SK-N-SH treated with all-trans-retinoic acid at 6 μM for 48 hours (cell line): ENCODE results near the gene FAHD1.

ENCODE experiments used
- ATAC-seq: fragments of 200-7000 bp; cut with Tn5 transposase; 3 replicates; pipeline ENCODE4 v1.9.1; 2020; ENCODE audit warnings: mild to moderate bottlenecking, moderate library complexity
- BACH2 ChIP-seq: fragments of 250-450 bp; sonication (Bioruptor Pico); IDR thresholded peaks from 2 replicates; pipeline ENCODE4 v1.9.0; 2021; ENCODE audit warnings: mild to moderate bottlenecking, borderline replicate concordance
- CSDC2 ChIP-seq: fragments of 250-450 bp; sonication (Bioruptor Pico); IDR thresholded peaks from 2 replicates; pipeline ENCODE4 v1.5.0; 2020; ENCODE audit warnings: mild to moderate bottlenecking, moderate library complexity
- ESRRG ChIP-seq: fragments of 250-450 bp; sonication (Bioruptor Pico); IDR thresholded peaks from 2 replicates; pipeline ENCODE4 v1.6.1; 2021; ENCODE audit warnings: mild to moderate bottlenecking
- GLIS3 ChIP-seq: fragments of 250-450 bp; sonication (Bioruptor Pico); IDR thresholded peaks from 2 replicates; pipeline ENCODE4 v1.5.0; 2020; ENCODE audit warnings: mild to moderate bottlenecking, moderate library complexity
- ISL1 ChIP-seq: fragments of 250-450 bp; sonication (Bioruptor Pico); IDR thresholded peaks from 2 replicates; pipeline ENCODE4 v2.1.2; 2022; ENCODE audit warnings: mild to moderate bottlenecking, moderate library complexity
- PPARA ChIP-seq: fragments of 250-450 bp; sonication (Bioruptor Pico); IDR thresholded peaks from 2 replicates; pipeline ENCODE4 v1.5.0; 2020; ENCODE audit warnings: mild to moderate bottlenecking, borderline replicate concordance
- RARB ChIP-seq: fragments of 250-450 bp; sonication (Bioruptor Pico); IDR thresholded peaks from 2 replicates; pipeline ENCODE4 v1.8.0; 2021; ENCODE audit warnings: mild to moderate bottlenecking, moderate library complexity
- SNAI2 ChIP-seq: fragments of 250-450 bp; sonication (Bioruptor Pico); IDR thresholded peaks from 2 replicates; pipeline ENCODE4 v1.5.0; 2020; ENCODE audit warnings: mild to moderate bottlenecking, moderate library complexity
- TCF4 ChIP-seq: fragments of 250-450 bp; sonication (Bioruptor Pico); IDR thresholded peaks from 2 replicates; pipeline ENCODE4 v1.8.0; 2021; ENCODE audit warnings: mild to moderate bottlenecking, moderate library complexity, borderline replicate concordance
- TOX ChIP-seq: fragments of 250-450 bp; sonication (Bioruptor Pico); IDR thresholded peaks from 2 replicates; pipeline ENCODE4 v1.8.0; 2021; ENCODE audit warnings: mild to moderate bottlenecking, moderate library complexity, borderline replicate concordance
- ZC3H10 ChIP-seq: fragments of 250-450 bp; sonication (Bioruptor Pico); IDR thresholded peaks from 2 replicates; pipeline ENCODE4 v1.5.1; 2021; ENCODE audit warnings: mild to moderate bottlenecking, moderate library complexity
- ZFP3 ChIP-seq: fragments of 250-450 bp; sonication (Bioruptor Pico); IDR thresholded peaks from 2 replicates; pipeline ENCODE4 v1.5.0; 2020; ENCODE audit warnings: mild to moderate bottlenecking, moderate library complexity
- ZFP30 ChIP-seq: fragments of 450-650 bp; formaldehyde crosslinking; IDR thresholded peaks from 2 replicates; pipeline ENCODE4 v1.5.0; 2022; ENCODE audit warnings: mild to moderate bottlenecking, moderate library complexity
- ZNF565 ChIP-seq: fragments of 450-650 bp; formaldehyde crosslinking; conservative IDR thresholded peaks from 2 replicates; pipeline ENCODE4 v1.5.0; 2020; ENCODE audit warnings: low read depth, mild to moderate bottlenecking, moderate library complexity
- ZNF70 ChIP-seq: fragments of 450-650 bp; formaldehyde crosslinking; IDR thresholded peaks from 2 replicates; pipeline ENCODE4 v1.5.0; 2020; ENCODE audit warnings: mild to moderate bottlenecking, moderate library complexity
- ZNF8 ChIP-seq: fragments of 450-650 bp; formaldehyde crosslinking; IDR thresholded peaks from 2 replicates; pipeline ENCODE4 v1.5.0; 2020; ENCODE audit warnings: mild to moderate bottlenecking, moderate library complexity
- TF ChIP-seq, protein P1 (sequence below): fragments of 250-450 bp; sonication (Bioruptor Pico); IDR thresholded peaks from 2 replicates; pipeline ENCODE4 v1.5.1; 2021; ENCODE audit warnings: mild to moderate bottlenecking, moderate library complexity
- TF ChIP-seq, protein P2 (sequence below): fragments of 250-450 bp; sonication (Bioruptor Pico); IDR thresholded peaks from 2 replicates; pipeline ENCODE4 v1.5.0; 2020; ENCODE audit warnings: mild to moderate bottlenecking, moderate library complexity
- TF ChIP-seq, protein P3 (sequence below): fragments of 250-450 bp; sonication (Bioruptor Pico); IDR thresholded peaks from 2 replicates; pipeline ENCODE4 v1.8.0; 2020; ENCODE audit warnings: mild to moderate bottlenecking, moderate library complexity, borderline replicate concordance
- TF ChIP-seq, protein P4 (sequence below): fragments of 250-450 bp; sonication (Bioruptor Pico); IDR thresholded peaks from 2 replicates; pipeline ENCODE4 v1.5.1; 2020; ENCODE audit warnings: low read depth, mild to moderate bottlenecking, moderate library complexity
- TF ChIP-seq, protein P5 (sequence below): fragments of 250-450 bp; sonication (Bioruptor Pico); IDR thresholded peaks from 2 replicates; pipeline ENCODE4 v1.8.0; 2021; ENCODE audit warnings: low read depth, mild to moderate bottlenecking, moderate library complexity, borderline replicate concordance

FAHD1 gene

DNA sequence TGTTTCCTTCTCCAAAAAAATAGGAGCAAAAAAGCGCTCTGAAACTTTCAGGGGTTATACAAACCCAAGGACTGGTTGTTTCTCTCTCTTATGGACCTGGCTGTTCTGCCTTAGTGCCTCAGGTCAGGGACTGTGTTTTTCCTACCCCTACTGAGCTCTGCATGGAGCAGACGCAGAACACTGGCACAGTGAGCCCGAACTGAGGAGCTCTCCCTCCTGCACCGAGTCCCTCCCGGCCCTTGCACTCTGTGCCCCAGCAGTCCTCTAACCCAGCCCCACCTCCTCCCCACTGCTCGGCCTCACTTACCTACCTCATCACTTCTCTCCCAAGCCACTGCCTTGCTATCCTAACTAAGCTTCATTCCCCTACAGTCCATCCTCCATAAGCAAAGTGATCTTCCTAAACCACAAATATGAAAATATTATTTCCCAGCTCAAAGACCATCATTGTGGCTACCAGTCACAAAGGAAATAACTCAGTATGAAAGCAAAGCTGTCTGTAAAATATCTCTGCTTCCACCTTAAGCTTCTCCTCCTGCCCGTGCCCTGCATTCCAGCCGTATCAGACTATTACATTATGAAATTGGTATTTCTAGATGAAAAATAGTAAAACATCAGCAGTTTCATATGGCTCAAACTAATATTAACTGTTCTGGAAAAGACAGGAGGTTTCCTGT is 31.3 kb downstream of the FAHD1 start:
- ATAC-seq = peak; percentile 47; the same call in 2 of the 3 replicates
- no peak for TF ChIP-seq ZNF8
- TF ChIP-seq, protein P1, sequence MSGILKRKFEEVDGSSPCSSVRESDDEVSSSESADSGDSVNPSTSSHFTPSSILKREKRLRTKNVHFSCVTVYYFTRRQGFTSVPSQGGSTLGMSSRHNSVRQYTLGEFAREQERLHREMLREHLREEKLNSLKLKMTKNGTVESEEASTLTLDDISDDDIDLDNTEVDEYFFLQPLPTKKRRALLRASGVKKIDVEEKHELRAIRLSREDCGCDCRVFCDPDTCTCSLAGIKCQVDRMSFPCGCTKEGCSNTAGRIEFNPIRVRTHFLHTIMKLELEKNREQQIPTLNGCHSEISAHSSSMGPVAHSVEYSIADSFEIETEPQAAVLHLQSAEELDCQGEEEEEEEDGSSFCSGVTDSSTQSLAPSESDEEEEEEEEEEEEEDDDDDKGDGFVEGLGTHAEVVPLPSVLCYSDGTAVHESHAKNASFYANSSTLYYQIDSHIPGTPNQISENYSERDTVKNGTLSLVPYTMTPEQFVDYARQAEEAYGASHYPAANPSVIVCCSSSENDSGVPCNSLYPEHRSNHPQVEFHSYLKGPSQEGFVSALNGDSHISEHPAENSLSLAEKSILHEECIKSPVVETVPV (CRISPR knock-in tag) = no peak
- no peak for TF ChIP-seq ZFP3 (CRISPR knock-in tag)
- TF ChIP-seq, protein P2, sequence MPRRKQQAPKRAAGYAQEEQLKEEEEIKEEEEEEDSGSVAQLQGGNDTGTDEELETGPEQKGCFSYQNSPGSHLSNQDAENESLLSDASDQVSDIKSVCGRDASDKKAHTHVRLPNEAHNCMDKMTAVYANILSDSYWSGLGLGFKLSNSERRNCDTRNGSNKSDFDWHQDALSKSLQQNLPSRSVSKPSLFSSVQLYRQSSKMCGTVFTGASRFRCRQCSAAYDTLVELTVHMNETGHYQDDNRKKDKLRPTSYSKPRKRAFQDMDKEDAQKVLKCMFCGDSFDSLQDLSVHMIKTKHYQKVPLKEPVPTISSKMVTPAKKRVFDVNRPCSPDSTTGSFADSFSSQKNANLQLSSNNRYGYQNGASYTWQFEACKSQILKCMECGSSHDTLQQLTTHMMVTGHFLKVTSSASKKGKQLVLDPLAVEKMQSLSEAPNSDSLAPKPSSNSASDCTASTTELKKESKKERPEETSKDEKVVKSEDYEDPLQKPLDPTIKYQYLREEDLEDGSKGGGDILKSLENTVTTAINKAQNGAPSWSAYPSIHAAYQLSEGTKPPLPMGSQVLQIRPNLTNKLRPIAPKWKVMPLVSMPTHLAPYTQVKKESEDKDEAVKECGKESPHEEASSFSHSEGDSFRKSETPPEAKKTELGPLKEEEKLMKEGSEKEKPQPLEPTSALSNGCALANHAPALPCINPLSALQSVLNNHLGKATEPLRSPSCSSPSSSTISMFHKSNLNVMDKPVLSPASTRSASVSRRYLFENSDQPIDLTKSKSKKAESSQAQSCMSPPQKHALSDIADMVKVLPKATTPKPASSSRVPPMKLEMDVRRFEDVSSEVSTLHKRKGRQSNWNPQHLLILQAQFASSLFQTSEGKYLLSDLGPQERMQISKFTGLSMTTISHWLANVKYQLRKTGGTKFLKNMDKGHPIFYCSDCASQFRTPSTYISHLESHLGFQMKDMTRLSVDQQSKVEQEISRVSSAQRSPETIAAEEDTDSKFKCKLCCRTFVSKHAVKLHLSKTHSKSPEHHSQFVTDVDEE (CRISPR knock-in tag) = no peak
- no peak for TF ChIP-seq TOX (CRISPR knock-in tag)
- TF ChIP-seq, protein P3, sequence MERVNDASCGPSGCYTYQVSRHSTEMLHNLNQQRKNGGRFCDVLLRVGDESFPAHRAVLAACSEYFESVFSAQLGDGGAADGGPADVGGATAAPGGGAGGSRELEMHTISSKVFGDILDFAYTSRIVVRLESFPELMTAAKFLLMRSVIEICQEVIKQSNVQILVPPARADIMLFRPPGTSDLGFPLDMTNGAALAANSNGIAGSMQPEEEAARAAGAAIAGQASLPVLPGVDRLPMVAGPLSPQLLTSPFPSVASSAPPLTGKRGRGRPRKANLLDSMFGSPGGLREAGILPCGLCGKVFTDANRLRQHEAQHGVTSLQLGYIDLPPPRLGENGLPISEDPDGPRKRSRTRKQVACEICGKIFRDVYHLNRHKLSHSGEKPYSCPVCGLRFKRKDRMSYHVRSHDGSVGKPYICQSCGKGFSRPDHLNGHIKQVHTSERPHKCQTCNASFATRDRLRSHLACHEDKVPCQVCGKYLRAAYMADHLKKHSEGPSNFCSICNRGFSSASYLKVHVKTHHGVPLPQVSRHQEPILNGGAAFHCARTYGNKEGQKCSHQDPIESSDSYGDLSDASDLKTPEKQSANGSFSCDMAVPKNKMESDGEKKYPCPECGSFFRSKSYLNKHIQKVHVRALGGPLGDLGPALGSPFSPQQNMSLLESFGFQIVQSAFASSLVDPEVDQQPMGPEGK (CRISPR knock-in tag) = no peak
- TF ChIP-seq BACH2 = no peak
- no peak for TF ChIP-seq PPARA
- no peak for TF ChIP-seq ZFP30 (CRISPR knock-in tag)
- TF ChIP-seq, protein P4, sequence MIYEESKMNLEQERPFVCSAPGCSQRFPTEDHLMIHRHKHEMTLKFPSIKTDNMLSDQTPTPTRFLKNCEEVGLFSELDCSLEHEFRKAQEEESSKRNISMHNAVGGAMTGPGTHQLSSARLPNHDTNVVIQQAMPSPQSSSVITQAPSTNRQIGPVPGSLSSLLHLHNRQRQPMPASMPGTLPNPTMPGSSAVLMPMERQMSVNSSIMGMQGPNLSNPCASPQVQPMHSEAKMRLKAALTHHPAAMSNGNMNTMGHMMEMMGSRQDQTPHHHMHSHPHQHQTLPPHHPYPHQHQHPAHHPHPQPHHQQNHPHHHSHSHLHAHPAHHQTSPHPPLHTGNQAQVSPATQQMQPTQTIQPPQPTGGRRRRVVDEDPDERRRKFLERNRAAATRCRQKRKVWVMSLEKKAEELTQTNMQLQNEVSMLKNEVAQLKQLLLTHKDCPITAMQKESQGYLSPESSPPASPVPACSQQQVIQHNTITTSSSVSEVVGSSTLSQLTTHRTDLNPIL = no peak
- no peak for TF ChIP-seq GLIS3 (CRISPR knock-in tag)
- no peak for TF ChIP-seq TCF4
- no peak for TF ChIP-seq ZNF70 (CRISPR knock-in tag)
- no peak for TF ChIP-seq ZNF565 (CRISPR knock-in tag)
- TF ChIP-seq ZC3H10 (CRISPR knock-in tag) = no peak
- TF ChIP-seq CSDC2 (CRISPR knock-in tag) = no peak
- no peak for TF ChIP-seq ISL1 (CRISPR knock-in tag)
- no peak for TF ChIP-seq RARB (CRISPR knock-in tag)

DNA sequence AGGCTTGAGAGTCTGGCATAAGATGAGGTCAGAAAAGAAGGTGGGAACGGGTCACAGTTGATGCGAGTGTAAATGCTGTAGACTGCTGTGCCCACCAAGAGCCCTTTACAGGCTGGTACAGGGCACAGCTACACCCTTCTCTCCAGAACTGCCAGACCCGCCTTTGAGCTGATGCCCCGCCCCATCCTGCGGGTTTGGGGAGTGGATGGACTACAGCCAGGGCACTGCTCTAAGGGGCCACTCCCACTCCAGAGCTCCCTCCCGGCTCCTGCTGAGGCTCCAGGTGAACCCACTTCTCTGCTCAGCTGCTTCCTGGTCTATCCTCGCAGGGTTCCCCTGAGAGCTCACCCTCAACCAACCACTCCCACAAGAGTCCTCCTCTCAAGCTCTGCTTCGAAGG is 32.6 kb downstream of the FAHD1 start:
- TF ChIP-seq GLIS3 (CRISPR knock-in tag) (no peak), BACH2 (no peak), TOX (CRISPR knock-in tag) (no peak), ZNF8 (no peak), SNAI2 (CRISPR knock-in tag) (no peak), ESRRG (no peak), ZNF70 (CRISPR knock-in tag) (no peak)
- TF ChIP-seq, protein P4 = no peak
- TF ChIP-seq, protein P5, sequence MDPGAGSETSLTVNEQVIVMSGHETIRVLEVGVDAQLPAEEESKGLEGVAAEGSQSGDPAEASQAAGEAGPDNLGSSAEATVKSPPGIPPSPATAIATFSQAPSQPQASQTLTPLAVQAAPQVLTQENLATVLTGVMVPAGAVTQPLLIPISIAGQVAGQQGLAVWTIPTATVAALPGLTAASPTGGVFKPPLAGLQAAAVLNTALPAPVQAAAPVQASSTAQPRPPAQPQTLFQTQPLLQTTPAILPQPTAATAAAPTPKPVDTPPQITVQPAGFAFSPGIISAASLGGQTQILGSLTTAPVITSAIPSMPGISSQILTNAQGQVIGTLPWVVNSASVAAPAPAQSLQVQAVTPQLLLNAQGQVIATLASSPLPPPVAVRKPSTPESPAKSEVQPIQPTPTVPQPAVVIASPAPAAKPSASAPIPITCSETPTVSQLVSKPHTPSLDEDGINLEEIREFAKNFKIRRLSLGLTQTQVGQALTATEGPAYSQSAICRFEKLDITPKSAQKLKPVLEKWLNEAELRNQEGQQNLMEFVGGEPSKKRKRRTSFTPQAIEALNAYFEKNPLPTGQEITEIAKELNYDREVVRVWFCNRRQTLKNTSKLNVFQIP = no peak
- no peak for ATAC-seq

DNA sequence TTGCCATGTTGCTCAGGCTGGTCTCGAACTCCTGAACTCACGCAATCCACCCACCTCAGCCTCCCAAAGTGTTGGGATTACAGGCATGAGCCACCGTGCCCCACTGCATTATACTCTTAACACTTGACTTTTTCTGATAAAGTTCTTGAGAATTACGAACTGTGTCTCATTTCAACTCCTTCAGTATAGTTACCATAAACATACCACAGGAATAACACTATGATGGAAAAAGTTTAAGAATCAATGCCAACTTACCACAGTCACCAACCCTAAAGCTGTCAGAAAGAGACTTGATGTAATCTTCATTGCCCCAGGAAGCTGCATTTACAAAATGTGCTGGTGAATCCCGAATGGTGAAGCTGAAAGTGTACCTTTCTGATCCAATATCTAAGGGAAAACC is 34.7 kb downstream of the FAHD1 start:
- no peak for ATAC-seq
- no peak for TF ChIP-seq CSDC2 (CRISPR knock-in tag)
- TF ChIP-seq, protein P2 (CRISPR knock-in tag) = no peak
- TF ChIP-seq ESRRG = no peak
- no peak for TF ChIP-seq ZNF565 (CRISPR knock-in tag)
- no peak for TF ChIP-seq TCF4
- TF ChIP-seq, protein P4 = no peak
- TF ChIP-seq ISL1 (CRISPR knock-in tag) = no peak
